Mesenchymal stem cell (in vitro differentiated cells and primary cell): ENCODE data around the gene ATG5.

Experiments used
- DNase-seq: peaks from one replicate; pipeline ENCODE4 v3.0.0-alpha.2; 2013
- H2AFZ ChIP-seq: one replicate; pipeline ENCODE4 v1.6.1; 2013; ENCODE audit warnings: low read depth, mild to moderate bottlenecking, control low read depth, inconsistent platforms, low read length, moderate library complexity
- H2AK5ac ChIP-seq: 2 replicates; pipeline ENCODE4 v1.6.1; 2013; ENCODE audit warnings: low read length, moderate library complexity, mild to moderate bottlenecking, inconsistent platforms; ENCODE audit not compliant: severe bottlenecking
- H2BK120ac ChIP-seq: one replicate; pipeline ENCODE4 v1.6.1; 2013; ENCODE audit warnings: low read depth, mild to moderate bottlenecking, inconsistent platforms, low read length, moderate library complexity
- H2BK12ac ChIP-seq, 2 experiments: one replicate each; pipeline ENCODE4 v1.6.1; 2013; ENCODE audit warnings: inconsistent platforms in 2 of 2, low read length in 2 of 2, mild to moderate bottlenecking in 2 of 2, moderate library complexity in 2 of 2, control low read depth in 1 of 2
- H2BK15ac ChIP-seq: one replicate; pipeline ENCODE4 v1.6.1; 2013; ENCODE audit warnings: mild to moderate bottlenecking, low read depth, inconsistent platforms; ENCODE audit not compliant: poor library complexity, severe bottlenecking
- H2BK5ac ChIP-seq: 2 replicates; pipeline ENCODE4 v1.6.1; 2013; ENCODE audit warnings: low read depth, mild to moderate bottlenecking, low read length, control low read depth, inconsistent platforms; ENCODE audit not compliant: poor library complexity, severe bottlenecking
- H3K14ac ChIP-seq, 2 experiments: one replicate each; pipeline ENCODE4 v1.6.1; 2013; ENCODE audit warnings: inconsistent platforms in 2 of 2, low read length in 2 of 2, control low read depth in 1 of 2, mild to moderate bottlenecking in 1 of 2, moderate library complexity in 1 of 2
- H3K18ac ChIP-seq, 2 experiments: one replicate each; pipeline ENCODE4 v1.6.1; 2013; ENCODE audit warnings: inconsistent platforms in 2 of 2, low read length in 2 of 2, control low read depth in 1 of 2, low read depth in 1 of 2, mild to moderate bottlenecking in 1 of 2
- H3K23ac ChIP-seq, 2 experiments: one replicate each; pipeline ENCODE4 v1.6.1; 2013; ENCODE audit warnings: inconsistent platforms in 2 of 2, low read length in 2 of 2, mild to moderate bottlenecking in 2 of 2, moderate library complexity in 2 of 2, control low read depth in 1 of 2
- H3K27ac ChIP-seq: 2 replicates; pipeline ENCODE4 v1.5.1; 2013; ENCODE audit warnings: mild to moderate bottlenecking, moderate library complexity, low read length, control low read depth, inconsistent platforms; ENCODE audit not compliant: poor library complexity, severe bottlenecking
- H3K27me3 ChIP-seq, 2 experiments: 2 replicates each; pipeline versions ENCODE4 v1.6.1 to v1.7.0; 2013; ENCODE audit warnings: low read length in 2 of 2, mild to moderate bottlenecking in 2 of 2, moderate library complexity in 2 of 2, control low read depth in 1 of 2, inconsistent platforms in 1 of 2; ENCODE audit not compliant: control insufficient read depth in 1 of 2, insufficient read depth in 1 of 2
- H3K36me3 ChIP-seq, 2 experiments: 2 replicates each; pipeline versions ENCODE4 v1.6.1 to v1.7.0; 2013; ENCODE audit warnings: low read length in 2 of 2, control low read depth in 1 of 2, inconsistent platforms in 1 of 2, low read depth in 1 of 2, mild to moderate bottlenecking in 1 of 2; ENCODE audit not compliant: insufficient read depth in 2 of 2, control insufficient read depth in 1 of 2
- H3K4ac ChIP-seq, 2 experiments: one replicate each; pipeline ENCODE4 v1.6.1; 2013; ENCODE audit warnings: inconsistent platforms in 2 of 2, low read length in 2 of 2, mild to moderate bottlenecking in 2 of 2, moderate library complexity in 2 of 2, control low read depth in 1 of 2, low read depth in 1 of 2
- H3K4me1 ChIP-seq: 2 replicates; pipeline ENCODE4 v1.6.1; 2013; ENCODE audit warnings: low read depth, low read length, control low read depth; ENCODE audit not compliant: control insufficient read depth, insufficient read depth
- H3K4me2 ChIP-seq: 2 replicates; pipeline ENCODE4 v1.6.1; 2013; ENCODE audit warnings: low read length, mild to moderate bottlenecking, inconsistent platforms; ENCODE audit not compliant: poor library complexity, severe bottlenecking
- H3K4me3 ChIP-seq, 2 experiments: 2 replicates each; pipeline versions ENCODE4 v1.5.1 to v1.7.0; 2013; ENCODE audit warnings: low read length in 2 of 2, mild to moderate bottlenecking in 2 of 2, control low read depth in 1 of 2, low read depth in 1 of 2; ENCODE audit not compliant: insufficient read depth in 1 of 2
- H3K79me1 ChIP-seq: replicated peaks from 2 replicates; pipeline ENCODE4 v1.6.1; 2013; ENCODE audit warnings: mild to moderate bottlenecking, control low read depth, low read length, inconsistent platforms; ENCODE audit not compliant: poor library complexity, severe bottlenecking
- H3K9ac ChIP-seq: 2 replicates; pipeline ENCODE4 v1.7.0; 2013; ENCODE audit warnings: mild to moderate bottlenecking, low read length, moderate library complexity
- H3K9me3 ChIP-seq: 2 replicates; pipeline ENCODE4 v1.7.0; 2013; ENCODE audit warnings: mild to moderate bottlenecking, low read length; ENCODE audit not compliant: control insufficient read depth
- H4K8ac ChIP-seq: one replicate; pipeline ENCODE4 v1.6.1; 2013; ENCODE audit warnings: inconsistent platforms, mild to moderate bottlenecking, low read length, moderate library complexity
- H4K91ac ChIP-seq: one replicate; pipeline ENCODE4 v1.6.1; 2013; ENCODE audit warnings: mild to moderate bottlenecking, low read length, inconsistent platforms
- WGBS: methylation state at CpG from one replicate; pipeline ENCODE4 v1.1.7; 2013; ENCODE audit warnings: mixed read lengths; 5-methylcytosine and 5-hydroxymethylcytosine counted together

The ATG5 gene

DNA sequence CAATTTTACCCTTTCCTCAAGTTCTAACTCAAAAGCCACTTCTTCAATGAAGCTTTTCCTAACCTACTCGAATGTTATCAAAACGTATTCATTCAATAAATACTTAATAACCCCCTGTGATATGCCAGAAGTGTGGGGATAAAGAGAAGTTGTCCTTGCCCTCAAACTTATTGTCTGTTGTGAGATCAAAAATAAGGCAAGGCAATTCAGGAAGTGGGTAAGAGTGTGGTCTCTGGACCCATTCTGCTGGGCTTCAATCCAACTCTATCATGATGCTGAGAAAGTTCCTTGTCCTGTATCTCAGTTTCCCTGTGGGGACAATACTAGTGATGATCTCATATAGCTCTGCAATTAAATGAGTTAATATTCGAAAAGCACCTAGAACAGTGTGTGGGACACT is 146.7 kb downstream of the ATG5 start:
- no peak overlapping the region for H3K4me3 ChIP-seq
- no peak for DNase-seq
- H4K8ac ChIP-seq, result no peak overlapping the region
- H4K91ac ChIP-seq, result no peak overlapping the region
- H2BK12ac ChIP-seq, result no peak overlapping the region
- H3K79me1 ChIP-seq, result no peaks in the 10 kb centered on the region
- H2BK15ac ChIP-seq, result no peak overlapping the region
- no peak overlapping the region for H3K4ac ChIP-seq
- H2BK120ac ChIP-seq, result no peak overlapping the region
- no peak overlapping the region for H2BK5ac ChIP-seq
- no peaks in the 10 kb centered on the region for H3K9me3 ChIP-seq
- H3K9ac ChIP-seq, result no peak overlapping the region
- no peak overlapping the region for H2AFZ ChIP-seq
- H2AK5ac ChIP-seq, result no peak overlapping the region
- no peaks in the 10 kb centered on the region for H3K36me3 ChIP-seq
- H3K4me2 ChIP-seq, result no peak overlapping the region
- no peak overlapping the region for H3K14ac ChIP-seq
- WGBS, result no CpG with 5 or more reads among the region's 3 CpGs
- H3K4me1 ChIP-seq, result no peaks in the 10 kb centered on the region
- no peak overlapping the region for H3K18ac ChIP-seq
- H3K27me3 ChIP-seq, result no peaks in the 10 kb centered on the region
- H3K27ac ChIP-seq, result no peak overlapping the region
- no peak overlapping the region for H3K23ac ChIP-seq

DNA sequence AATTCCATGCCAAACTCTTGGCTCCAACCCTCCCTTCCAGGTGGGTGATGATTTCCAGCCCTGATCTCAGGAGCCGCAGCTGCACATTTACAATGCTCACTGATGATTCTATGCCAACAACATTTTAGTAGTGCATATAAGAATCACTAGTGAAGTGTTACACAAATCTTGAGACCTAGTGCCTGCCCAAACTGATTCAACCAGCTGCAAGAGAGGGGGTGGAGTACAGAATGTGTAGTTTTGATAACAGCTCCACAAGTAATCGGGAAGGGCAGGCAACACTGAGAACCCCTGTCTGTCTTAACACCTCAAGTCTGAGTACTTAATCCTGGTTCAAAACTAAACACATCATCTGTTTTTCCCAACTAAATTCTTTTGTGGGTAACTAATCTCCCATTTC is 147.8 kb downstream of the ATG5 start:
- Histone ChIP-seq H4K8ac (no peak overlapping the region), H2BK15ac (no peak overlapping the region), H3K18ac (no peak overlapping the region)

DNA sequence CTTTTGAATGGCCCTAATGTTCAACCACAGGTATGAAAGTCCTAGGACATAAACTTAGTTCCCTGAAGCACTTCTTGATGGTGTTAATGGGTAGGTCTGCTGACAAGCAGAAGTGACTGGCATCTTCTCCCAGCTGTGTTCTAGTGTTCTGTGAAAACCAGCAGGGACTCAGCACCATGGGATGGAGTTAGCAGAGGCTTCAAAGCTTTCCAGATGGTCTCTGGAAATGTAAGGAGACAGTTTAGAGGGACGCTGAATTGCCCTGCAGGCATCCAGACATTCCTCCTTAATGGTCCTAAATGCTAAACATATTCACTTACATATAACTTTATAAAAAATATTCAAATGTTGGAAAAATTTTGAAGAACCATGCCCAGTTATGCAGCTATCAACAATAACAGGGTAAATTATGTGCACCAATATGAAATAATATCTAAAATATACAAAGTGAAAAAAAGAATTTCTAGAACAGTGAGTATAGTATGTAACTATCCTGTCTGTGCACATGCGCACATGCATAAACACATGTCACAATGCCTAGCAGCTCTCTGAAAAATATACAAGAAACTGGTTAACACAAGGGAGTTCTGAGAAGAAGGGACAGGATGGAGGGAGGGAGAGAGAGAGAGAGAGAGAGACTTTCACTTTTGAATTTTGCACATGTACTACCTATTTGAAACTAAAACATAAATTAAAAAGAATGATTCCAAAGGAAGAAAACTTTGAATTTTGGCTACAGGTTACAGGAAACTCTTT is 152.3 kb downstream of the ATG5 start:
- Histone ChIP-seq H3K4me3 (no peak overlapping the region), H3K79me1 (no peaks in the 10 kb centered on the region)
- WGBS, result no CpG with 5 or more reads among the region's 2 CpGs

More for the DNA sequence above, 147.8 kb downstream of the ATG5 start:
- H2BK120ac ChIP-seq, result no peak overlapping the region
- no peak overlapping the region for H3K4me2 ChIP-seq
- H2AK5ac ChIP-seq, result no peak overlapping the region
- no peak overlapping the region for H3K4me3 ChIP-seq
- H3K4ac ChIP-seq, result no peak overlapping the region
- H3K27me3 ChIP-seq, result no peaks in the 10 kb centered on the region
- no peak overlapping the region for H2BK12ac ChIP-seq
- no peak overlapping the region for H3K9ac ChIP-seq
- no peaks in the 10 kb centered on the region for H3K9me3 ChIP-seq
- no peak overlapping the region for H2BK5ac ChIP-seq
- H3K4me1 ChIP-seq, result no peaks in the 10 kb centered on the region
- no peak overlapping the region for H2AFZ ChIP-seq
- peak overlapping the region in 1 of 2 experiments; percentile 68 for H3K14ac ChIP-seq
- no peak overlapping the region for H4K91ac ChIP-seq
- no peak for DNase-seq
- 87% methylated on average over 1 of the region's 2 CpGs for WGBS
- H3K23ac ChIP-seq, result peak overlapping the region in 1 of 2 experiments; percentile 53
- no peak overlapping the region for H3K27ac ChIP-seq
- H3K36me3 ChIP-seq, result no peaks in the 10 kb centered on the region
- H3K79me1 ChIP-seq, result no peaks in the 10 kb centered on the region

DNA sequence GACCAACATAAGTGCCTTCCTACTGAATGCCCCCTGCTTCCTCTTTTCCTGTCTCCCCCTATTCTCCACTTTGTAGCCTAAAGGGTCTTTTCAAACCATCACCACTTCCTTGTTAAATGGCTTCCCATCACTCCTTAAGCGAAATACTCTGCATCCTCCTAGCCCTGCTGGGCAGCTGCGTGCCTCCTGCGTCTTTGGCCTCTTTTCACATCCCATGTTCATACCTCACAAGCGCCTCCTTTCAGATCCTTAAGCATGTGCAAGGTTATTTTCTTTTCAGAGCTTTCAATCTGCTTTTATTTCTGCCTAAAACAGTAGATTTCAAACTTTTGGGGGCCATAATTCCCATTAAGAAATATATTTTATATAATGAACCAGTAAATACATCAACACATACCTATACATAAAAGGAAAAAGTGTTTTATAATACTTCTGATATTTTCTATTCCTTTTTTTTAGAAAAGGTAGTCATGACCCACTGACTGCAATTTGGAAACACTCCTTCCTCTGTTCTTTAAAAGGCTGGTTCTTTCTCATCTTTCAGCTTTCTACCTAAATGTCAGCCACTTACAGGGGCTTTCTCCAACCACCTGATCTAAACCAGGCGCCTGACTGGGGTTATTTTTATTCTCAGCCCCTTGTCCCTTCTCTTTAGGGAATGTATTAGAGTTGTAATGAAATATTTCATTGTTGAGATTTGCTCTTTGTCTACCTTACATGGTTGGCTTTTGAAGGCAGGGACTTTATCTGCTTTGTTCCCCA is 155.3 kb downstream of the ATG5 start:
- no peak overlapping the region for H2BK120ac ChIP-seq
- no peak overlapping the region for H3K27ac ChIP-seq
- H2BK15ac ChIP-seq, result no peak overlapping the region
- H3K4ac ChIP-seq, result no peak overlapping the region
- H3K4me1 ChIP-seq, result no peaks in the 10 kb centered on the region
- no peak overlapping the region for H2BK5ac ChIP-seq
- 91% methylated on average over 4 of the region's 5 CpGs for WGBS
- no peak overlapping the region for H3K4me3 ChIP-seq
- no peak overlapping the region for H3K23ac ChIP-seq
- no peak overlapping the region for H3K9ac ChIP-seq
- H3K27me3 ChIP-seq, result no peaks in the 10 kb centered on the region
- no peak for DNase-seq
- H3K4me2 ChIP-seq, result no peak overlapping the region
- no peak overlapping the region for H2AK5ac ChIP-seq
- no peaks in the 10 kb centered on the region for H3K9me3 ChIP-seq
- H2BK12ac ChIP-seq, result no peak overlapping the region
- no peak overlapping the region for H3K18ac ChIP-seq
- H4K8ac ChIP-seq, result no peak overlapping the region
- H3K36me3 ChIP-seq, result no peaks in the 10 kb centered on the region
- H3K79me1 ChIP-seq, result no peaks in the 10 kb centered on the region
- no peak overlapping the region for H4K91ac ChIP-seq
- no peak overlapping the region for H3K14ac ChIP-seq
- H2AFZ ChIP-seq, result no peak overlapping the region

More for the DNA sequence above, 152.3 kb downstream of the ATG5 start:
- H3K9me3 ChIP-seq, result no peaks in the 10 kb centered on the region
- no peak overlapping the region for H2AFZ ChIP-seq
- H3K23ac ChIP-seq, result no peak overlapping the region
- no peak overlapping the region for H3K4ac ChIP-seq
- H3K4me1 ChIP-seq, result no peaks in the 10 kb centered on the region
- H2BK5ac ChIP-seq, result no peak overlapping the region
- no peak overlapping the region for H2AK5ac ChIP-seq
- no peak overlapping the region for H3K4me2 ChIP-seq
- H3K27ac ChIP-seq, result no peak overlapping the region
- DNase-seq, result no peak
- no peak overlapping the region for H3K18ac ChIP-seq
- H4K91ac ChIP-seq, result no peak overlapping the region
- H3K14ac ChIP-seq, result no peak overlapping the region
- H3K9ac ChIP-seq, result no peak overlapping the region
- H3K27me3 ChIP-seq, result no peaks in the 10 kb centered on the region
- H4K8ac ChIP-seq, result no peak overlapping the region
- no peak overlapping the region for H2BK15ac ChIP-seq
- H2BK12ac ChIP-seq, result no peak overlapping the region
- H3K36me3 ChIP-seq, result no peaks in the 10 kb centered on the region
- H2BK120ac ChIP-seq, result no peak overlapping the region
